ENCODE data around the gene CTU2. TPM values are rescaled to one million over a fixed set of nuclear protein-coding genes. Genes with fewer than 3 reads are reported as not detected.

Gene CTU2
- total and polyA plus RNA-seq, 9 of the 15 experiments (the other 6 are each of a cell fraction or from before 2014, with no cell fraction given): 1.3 to 105 (median 23.2) TPM

- TF ChIP-seq ZNF592 (IDR thresholded peaks at IDR 0.05) (peak; percentile 59), DNMT1 (IDR thresholded peaks at IDR 0.05) (no peak), TARDBP (IDR thresholded peaks at IDR 0.05) (peak; percentile 84), EGR1 (conservative IDR thresholded peaks at IDR 0.05) (peak; percentile 16; the same call in 1 of the 2 replicates), ETV5 (CRISPR knock-in tag; IDR thresholded peaks at IDR 0.05; ENCODE audit: low read depth) (peak; percentile 24; the same call in 1 of the 2 replicates), DMBX1 (CRISPR knock-in tag; IDR thresholded peaks at IDR 0.05; ENCODE audit: borderline replicate concordance) (peak; percentile 50; the same call in 1 of the 2 replicates), POLR2B (IDR thresholded peaks at IDR 0.05; ENCODE audit: low read depth, partially characterized antibody) (no peak), CBX5 (IDR thresholded peaks at IDR 0.05; ENCODE audit: borderline replicate concordance, low read depth) (peak; percentile 34; the same call in 1 of the 2 replicates), KLF16 (IDR thresholded peaks at IDR 0.05) (no peak), GTF3C2 (IDR thresholded peaks at IDR 0.05; ENCODE audit: borderline replicate concordance, extremely low read depth, insufficient read length) (no peak), ZBTB26 (CRISPR knock-in tag; IDR thresholded peaks at IDR 0.05) (no peak), ETV1 (tag; conservative IDR thresholded peaks at IDR 0.05; ENCODE audit: low read depth) (no peak), THRA (IDR thresholded peaks at IDR 0.05) (no peak), KDM4B (IDR thresholded peaks at IDR 0.05; ENCODE audit: borderline replicate concordance in 2 of 2, low read depth in 1 of 2) (no peak), ZBTB12 (CRISPR knock-in tag; IDR thresholded peaks at IDR 0.05) (peak; percentile 100), FOXA1 (IDR thresholded peaks at IDR 0.05; ENCODE audit: borderline replicate concordance) (no peak), POLR2A (conservative IDR thresholded peaks at IDR 0.05) (no peak; the same call in 1 of the 2 replicates)
These were observed at the start of gene CTU2, which contains the start of gene RNF166 (continued) for GRCh38 chr16:88706229-88706964.
